H1 (cell line): Measurements from ENCODE around the gene RNF151. TPM values are rescaled to one million over a fixed set of nuclear protein-coding genes. Genes with fewer than 3 reads are reported as not detected.
A peak's percentile ranks its signal among the peaks of the same experiment; 100 is the strongest.

ENCODE experiments used
- CTCF ChIA-PET: fragments of 300-600 bp; sonication (Branson Sonifier 250); formaldehyde crosslinking; loops from one replicate; lab custom pipeline; 2021; ENCODE audit not compliant: partially characterized antibody; lab: Charles Lee
- POLR2A ChIA-PET: fragments of 300-600 bp; sonication (Branson Sonifier 250); formaldehyde crosslinking; loops from one replicate; lab custom pipeline; 2021; ENCODE audit warnings: inconsistent platforms; ENCODE audit not compliant: partially characterized antibody; lab: Charles Lee
- DNase-seq, 2 experiments: peaks; one replicate each; pipeline versions ENCODE4 v3.0.0 to v3.0.0-alpha.2; 2010 to 2022; ENCODE audit warnings: low spot score in 2 of 2, low read depth in 1 of 2, mixed read lengths in 1 of 2
- FAIRE-seq: peaks from 2 replicates; lab custom pipeline; 2011; peaks lifted over from hg19 to GRCh38; lab: Jason Lieb, UNC
- H2AFZ ChIP-seq: 2 replicates; pipeline ENCODE4 v1.8.1; 2012; ENCODE audit warnings: low read length, inconsistent platforms
- H2AK5ac ChIP-seq: 2 replicates; pipeline ENCODE4 v1.6.1; 2013; ENCODE audit warnings: low read depth, low read length
- H2BK120ac ChIP-seq: replicated peaks from 2 replicates; pipeline ENCODE3; 2013; ENCODE audit warnings: low read depth, low read length, inconsistent platforms
- H2BK12ac ChIP-seq: 2 replicates; pipeline ENCODE4 v1.6.1; 2013; ENCODE audit warnings: low read depth, low read length
- H2BK15ac ChIP-seq: 2 replicates; pipeline ENCODE4 v1.6.1; 2013; ENCODE audit warnings: low read length
- H2BK20ac ChIP-seq: 2 replicates; pipeline ENCODE4 v1.6.1; 2013; ENCODE audit warnings: low read length
- H2BK5ac ChIP-seq: 2 replicates; pipeline ENCODE4 v1.6.1; 2013; ENCODE audit warnings: low read depth, low read length
- H3K14ac ChIP-seq: 2 replicates; pipeline ENCODE4 v1.6.1; 2013; ENCODE audit warnings: inconsistent platforms; ENCODE audit not compliant: insufficient read length
- H3K18ac ChIP-seq: 2 replicates; pipeline ENCODE4 v1.6.1; 2013; ENCODE audit warnings: low read length; ENCODE audit errors: extremely low read depth
- H3K23ac ChIP-seq: 2 replicates; pipeline ENCODE4 v1.6.1; 2013; ENCODE audit warnings: inconsistent platforms; ENCODE audit not compliant: insufficient read length
- H3K23me2 ChIP-seq: 2 replicates; pipeline ENCODE4 v1.6.1; 2013; ENCODE audit warnings: low read depth, low read length
- H3K27ac ChIP-seq: 2 replicates; pipeline ENCODE4 v1.6.1; 2011; ENCODE audit warnings: low read depth, low read length, inconsistent platforms
- H3K27me3 ChIP-seq, 4 experiments: replicated peaks in 1 of 4; 1 replicate in 1 of 4; 2 replicates in 3 of 4; pipeline versions ENCODE4 v1.6.1 to v1.8.1; 2011 to 2013; ENCODE audit warnings: low read length in 3 of 4, mild to moderate bottlenecking in 3 of 4, inconsistent platforms in 2 of 4, mixed read lengths in 2 of 4, moderate library complexity in 1 of 4; ENCODE audit not compliant: control insufficient read depth in 3 of 4, insufficient read depth in 3 of 4; ENCODE audit errors: extremely low read depth in 1 of 4
- H3K36me3 ChIP-seq, 4 experiments: 2 replicates each; pipeline versions ENCODE4 v1.6.1 to v1.8.1; 2011 to 2013; ENCODE audit warnings: mild to moderate bottlenecking in 4 of 4, low read length in 3 of 4, moderate library complexity in 2 of 4, control low read depth in 1 of 4, inconsistent platforms in 1 of 4; ENCODE audit not compliant: insufficient read depth in 4 of 4, control insufficient read depth in 2 of 4
- H3K4ac ChIP-seq: replicated peaks from 2 replicates; pipeline ENCODE3; 2013; ENCODE audit warnings: low read length, low read depth, mixed read lengths, inconsistent platforms; ENCODE audit not compliant: insufficient read length
- H3K4me1 ChIP-seq, 4 experiments: replicated peaks in 1 of 4; 1 replicate in 1 of 4; 2 replicates in 3 of 4; pipeline versions ENCODE4 v1.6.1 to v1.8.1; 2011 to 2013; ENCODE audit warnings: low read length in 3 of 4, inconsistent platforms in 2 of 4, mixed read lengths in 1 of 4; ENCODE audit not compliant: insufficient read depth in 4 of 4, control insufficient read depth in 3 of 4
- H3K4me2 ChIP-seq, 2 experiments: 2 replicates each; pipeline versions ENCODE4 v1.6.1 to v1.8.1; 2011 to 2013; ENCODE audit warnings: low read depth in 2 of 2, low read length in 2 of 2, control low read depth in 1 of 2, inconsistent platforms in 1 of 2, mild to moderate bottlenecking in 1 of 2; ENCODE audit not compliant: insufficient read depth in 1 of 2
- H3K4me3 ChIP-seq, 4 experiments: fragments of 200-600, 300-600 bp in 1 of 4; sonication (generic), shearing (Covaris generic), sonication (Bioruptor Twin) in 1 of 4; 2 replicates each; pipeline versions ENCODE4 v1.5.1 to v1.8.1; 2011 to 2016; ENCODE audit warnings: low read length in 4 of 4, low read depth in 3 of 4, control low read depth in 2 of 4, inconsistent platforms in 2 of 4, mild to moderate bottlenecking in 2 of 4, mixed read lengths in 1 of 4, moderate library complexity in 1 of 4; ENCODE audit not compliant: insufficient read depth in 2 of 4; ENCODE audit errors: extremely low read depth in 1 of 4
- H3K56ac ChIP-seq: replicated peaks from 2 replicates; pipeline ENCODE3; 2013; ENCODE audit warnings: low read depth, mild to moderate bottlenecking, mixed read lengths, low read length, inconsistent platforms; ENCODE audit not compliant: insufficient read length
- H3K79me1 ChIP-seq: 2 replicates; pipeline ENCODE4 v1.6.1; 2013; ENCODE audit warnings: low read depth, low read length, control low read depth
- H3K79me2 ChIP-seq, 2 experiments: 2 replicates each; pipeline versions ENCODE4 v1.6.1 to v1.8.1; 2012 to 2013; ENCODE audit warnings: low read length in 2 of 2, mild to moderate bottlenecking in 2 of 2, inconsistent platforms in 1 of 2; ENCODE audit not compliant: insufficient read depth in 2 of 2, control insufficient read depth in 1 of 2
- H3K9ac ChIP-seq, 4 experiments: replicated peaks in 1 of 4; 1 replicate in 1 of 4; 2 replicates in 3 of 4; pipeline versions ENCODE4 v1.6.1 to v1.8.1; 2011 to 2013; ENCODE audit warnings: low read depth in 3 of 4, low read length in 3 of 4, control low read depth in 2 of 4, mild to moderate bottlenecking in 2 of 4, moderate library complexity in 2 of 4, inconsistent platforms in 1 of 4; ENCODE audit errors: extremely low read depth in 1 of 4
- H3K9me3 ChIP-seq, 2 experiments: 2 replicates each; pipeline versions ENCODE4 v1.6.1 to v1.8.1; 2012 to 2013; ENCODE audit warnings: mild to moderate bottlenecking in 2 of 2, moderate library complexity in 2 of 2, control low read depth in 1 of 2, inconsistent platforms in 1 of 2, low read depth in 1 of 2, low read length in 1 of 2, mixed read lengths in 1 of 2; ENCODE audit not compliant: insufficient read depth in 2 of 2
- H4K20me1 ChIP-seq, 2 experiments: replicated peaks in 1 of 2; 2 replicates each; pipeline versions ENCODE3 to v1.8.1; 2011 to 2013; ENCODE audit warnings: inconsistent platforms in 2 of 2, low read length in 2 of 2, mild to moderate bottlenecking in 1 of 2; ENCODE audit not compliant: insufficient read depth in 2 of 2, control insufficient read depth in 1 of 2
- H4K5ac ChIP-seq: 2 replicates; pipeline ENCODE4 v1.6.1; 2013; ENCODE audit warnings: low read length, low read depth, mixed read lengths, inconsistent platforms; ENCODE audit not compliant: insufficient read length
- H4K8ac ChIP-seq: 2 replicates; pipeline ENCODE4 v1.8.0; 2013; ENCODE audit warnings: mild to moderate bottlenecking, moderate library complexity, low read length, inconsistent platforms; ENCODE audit not compliant: insufficient read depth; ENCODE audit errors: extremely low read depth
- H4K91ac ChIP-seq: replicated peaks from 2 replicates; pipeline ENCODE3; 2013; ENCODE audit warnings: low read length, mixed read lengths, inconsistent platforms; ENCODE audit not compliant: insufficient read length
- BACH1 ChIP-seq: IDR thresholded peaks from 2 replicates; pipeline ENCODE4 v1.6.1; 2012; ENCODE audit warnings: low read length, improper control_type of control experiment
- CBX8 ChIP-seq: fragments of 300-800, 300-1000 bp; sonication (generic); IDR thresholded peaks from 2 replicates; pipeline ENCODE4 v1.7.1; 2016; ENCODE audit warnings: low read depth, low read length, borderline replicate concordance
- SAP30 ChIP-seq: fragments of 300-600 bp; sonication (generic); IDR thresholded peaks from 2 replicates; pipeline ENCODE4 v1.7.1; 2012; ENCODE audit warnings: low read length, moderate library complexity, mild to moderate bottlenecking, inconsistent platforms; ENCODE audit not compliant: insufficient read depth, insufficient replicate concordance
- SP4 ChIP-seq: IDR thresholded peaks from 2 replicates; pipeline ENCODE4 v1.6.1; 2012; ENCODE audit warnings: low read length, inconsistent platforms
- TAF1 ChIP-seq: IDR thresholded peaks from 2 replicates; pipeline ENCODE4 v1.6.1; 2011; ENCODE audit warnings: mild to moderate bottlenecking, low read depth, low read length
- WGBS, 2 experiments: shearing (Covaris generic) in 1 of 2; methylation state at CpG; one replicate each; pipeline versions ENCODE4 v1.1.6 to v1.1.7; 2013 to 2015; ENCODE audit warnings: low lambda C conversion rate in 2 of 2, mixed read lengths in 2 of 2, inconsistent platforms in 1 of 2, low coverage in 1 of 2, missing lambda C conversion rate in 1 of 2; ENCODE audit not compliant: insufficient replicate concordance in 2 of 2, insufficient coverage in 1 of 2, insufficient read length in 1 of 2; ENCODE audit errors: extremely low coverage in 1 of 2, missing lambda C conversion rate in 1 of 2; 5-methylcytosine and 5-hydroxymethylcytosine counted together
- polyA plus RNA-seq, 7 experiments: library from polyadenylated mRNA; depleted of rRNA in 3 of 7; stranded (reverse) in 5 of 7; unstranded in 2 of 7; fragments of >200 nt in 5 of 7; fragments of 200-250 nt in 2 of 7; gene quantifications; 1 replicate in 5 of 7; 2 replicates in 1 of 7; 4 replicates in 1 of 7; pipeline versions ENCODE4 v1.2.1 to v1.2.3, GENCODE V29; 2011 to 2013; ENCODE audit warnings: missing spikeins in 2 of 7, mixed read lengths in 2 of 7
- total RNA-seq: library from RNA; stranded (reverse); fragmentation: NEBNext Ultra II Directional; extraction: Animal tissue kit (Norgen Biotek cat#: 25700); gene quantifications from 2 replicates; pipeline ENCODE4 v1.2.1, GENCODE V29; 2021
- TF ChIP-seq, protein P1 (sequence below): IDR thresholded peaks from 2 replicates; pipeline ENCODE4 v1.6.1; 2011; ENCODE audit warnings: low read depth, mild to moderate bottlenecking, low read length; ENCODE audit not compliant: insufficient read depth

RNF151 gene
- total and polyA plus RNA-seq, 2 of the 8 experiments (the other 6 are each of a cell fraction or from before 2014, with no cell fraction given) = not detected

DNA sequence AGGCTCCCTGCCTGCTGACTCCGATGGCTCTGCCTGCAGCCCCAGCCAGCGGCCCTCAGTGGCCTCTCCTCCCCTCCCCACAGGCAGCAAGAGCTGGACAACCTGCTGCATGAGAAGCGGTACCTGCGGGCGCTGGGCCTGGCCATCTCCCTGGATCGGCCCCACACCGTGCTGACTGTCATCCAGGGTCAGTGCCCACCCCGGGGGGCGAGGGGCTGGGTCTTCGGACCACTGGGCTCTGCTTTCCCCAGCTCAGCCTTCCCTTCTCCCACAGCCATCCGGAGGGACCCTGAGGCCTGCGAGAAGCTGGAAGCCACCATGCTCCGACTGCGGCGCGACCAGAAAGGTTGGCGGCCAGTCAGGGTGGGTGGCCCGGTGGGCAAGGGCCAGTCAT, 11.2 kb downstream of the RNF151 start:
- CTCF ChIA-PET = interaction anchor here (0.7 to 1.5 kb wide), 4 partner anchors 20 to 54 kb away, joined by 3 to 5 read pairs (median 4); no protein-coding TSS in a partner anchor
- Histone ChIP-seq H3K9me3 (no peaks in the 10 kb centered on the region), H3K23me2 (peaks cover 14% of the 10 kb centered on the region; the same call in 1 of the 2 replicates), H3K79me1 (peaks cover 7% of the 10 kb centered on the region; the same call in 1 of the 2 replicates), H2BK20ac (no peak overlapping the region), H3K23ac (no peak overlapping the region), H3K4me2 (no peak overlapping the region; a peak in 1 of 4 replicates), H3K9ac (no peak overlapping the region), H3K4ac (no peak overlapping the region), H3K4me1 (peaks cover 3 to 27% (median 23%) of the 10 kb centered on the region in 4 experiments), H2AK5ac (no peak overlapping the region), H4K8ac (no peak overlapping the region), H3K79me2 (peaks cover 0 to 7% of the 10 kb centered on the region in 2 experiments; a peak in 2 of 4 replicates), H3K27ac (no peak overlapping the region), H3K56ac (no peak overlapping the region), H3K4me3 (no peak overlapping the region), H3K14ac (no peak overlapping the region), H4K20me1 (peaks cover 2 to 25% of the 10 kb centered on the region in 2 experiments), H2AFZ (no peak overlapping the region), H2BK12ac (no peak overlapping the region), H3K36me3 (peaks cover 11 to 33% (median 22%) of the 10 kb centered on the region in 4 experiments; a peak in 7 of 8 replicates), H2BK5ac (0 out of 2 replicates have a peak overlapping the region, but pooled peaks have one; percentile 44), H2BK15ac (no peak overlapping the region), H3K18ac (no peak overlapping the region), H4K91ac (no peak overlapping the region), H2BK120ac (no peak overlapping the region), H4K5ac (no peak overlapping the region), H3K27me3 (peaks cover 8 to 36% (median 35%) of the 10 kb centered on the region in 4 experiments; a peak in 6 of 7 replicates)
- FAIRE-seq (no peak), DNase-seq (no peak)
- no peak for TF ChIP-seq TAF1
- no peak for TF ChIP-seq BACH1
- no peak for TF ChIP-seq SP4
- TF ChIP-seq CBX8 = no peak
- TF ChIP-seq, protein P1, sequence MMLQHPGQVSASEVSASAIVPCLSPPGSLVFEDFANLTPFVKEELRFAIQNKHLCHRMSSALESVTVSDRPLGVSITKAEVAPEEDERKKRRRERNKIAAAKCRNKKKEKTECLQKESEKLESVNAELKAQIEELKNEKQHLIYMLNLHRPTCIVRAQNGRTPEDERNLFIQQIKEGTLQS = no peak
- TF ChIP-seq SAP30 = no peak
- POLR2A ChIA-PET = interaction anchor here (1.0 to 28.2 kb wide), 10 partner anchors 10 to 202 kb away, joined by 3 to 736 read pairs (median 8); partner anchors contain the start of genes FAHD1, HAGH, MSRB1 and NDUFB10
- WGBS, 2 experiments = 96% methylated on average over 15 of the region's 18 CpGs; no CpG with 5 or more reads in 1 of the 2 experiments
